ENCODE results near the gene CHST6. TPM values are rescaled to one million over a fixed set of nuclear protein-coding genes. Genes with fewer than 3 reads are reported as not detected.
"Not testable (repeated sequence)": the region's sequence is repeated elsewhere in the genome, so short reads cannot be mapped to it uniquely, and the experiment has no call there.

The CHST6 gene
- total RNA-seq, 4 donors from 2014 or later = 0.13 to 0.29 (median 0.22) TPM; not detected in 1

- TF ChIP-seq CTCF (IDR thresholded peaks at IDR 0.05) (no peak), POLR2A (IDR thresholded peaks at IDR 0.05) (no peak)
- Histone ChIP-seq H3K4me3 (replicated peaks in 1 of 3) (no peak overlapping the region), H3K27ac (no peak overlapping the region), H3K9me3 (no peaks in the 10 kb centered on the region), H3K36me3 (no peaks in the 10 kb centered on the region), H3K27me3 (no peaks in the 10 kb centered on the region), H3K4me1 (peaks cover 9 to 10% of the 10 kb centered on the region in 2 donors)
- WGBS, 2 donors = 97 to 98% methylated on average over 11 of the region's 11 CpGs
- intact Hi-C loops (cut with DNase I) = loop anchor here (10.0 kb wide), 1 partner anchor 51 kb away; the partner anchor contains the start of gene GABARAPL2
- DNase-seq = no peak
Observed at GRCh38 chr16:75514296-75514695, 19.1 kb upstream of the CHST6 start.

GRCh38 chr16:75506574-75506973 lies 11.3 kb upstream of the CHST6 start:
- 58% methylated on average over 7 of the region's 7 CpGs for WGBS, 2 donors
- no peak overlapping the region for H3K27ac ChIP-seq
- intact Hi-C loops (cut with DNase I) = no loop called here
- no peaks in the 10 kb centered on the region for H3K36me3 ChIP-seq
- TF ChIP-seq POLR2A (IDR thresholded peaks at IDR 0.05) (no peak), CTCF (IDR thresholded peaks at IDR 0.05) (no peak)
- H3K4me3 ChIP-seq (replicated peaks in 1 of 3) = no peak overlapping the region
- no peaks in the 10 kb centered on the region for H3K9me3 ChIP-seq
- no peaks in the 10 kb centered on the region for H3K4me1 ChIP-seq
- no peak for DNase-seq
- no peaks in the 10 kb centered on the region for H3K27me3 ChIP-seq

DNA sequence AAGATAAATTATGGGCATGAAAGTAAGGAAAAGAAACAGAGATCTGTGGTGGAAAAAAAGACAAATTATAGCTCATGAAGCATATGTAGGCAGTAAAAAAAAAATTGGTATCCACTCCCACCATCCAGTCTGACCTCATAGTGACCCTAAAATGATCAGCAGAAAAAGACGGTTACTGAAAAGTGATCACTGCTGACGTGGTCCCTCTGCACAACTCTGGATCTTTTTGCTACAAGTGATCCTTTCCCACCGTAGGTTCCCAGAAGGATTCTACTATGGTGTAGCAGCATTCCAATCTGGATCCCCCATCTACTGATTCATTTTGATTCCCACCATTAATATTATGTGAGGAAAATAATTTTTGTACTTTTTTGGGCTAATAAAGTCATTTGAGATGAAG lies 10.9 kb upstream of the CHST6 start:
- TF ChIP-seq CTCF (IDR thresholded peaks at IDR 0.05) = no peak
- no peak for TF ChIP-seq POLR2A (IDR thresholded peaks at IDR 0.05)
- H3K27ac ChIP-seq = no peak overlapping the region

DNA sequence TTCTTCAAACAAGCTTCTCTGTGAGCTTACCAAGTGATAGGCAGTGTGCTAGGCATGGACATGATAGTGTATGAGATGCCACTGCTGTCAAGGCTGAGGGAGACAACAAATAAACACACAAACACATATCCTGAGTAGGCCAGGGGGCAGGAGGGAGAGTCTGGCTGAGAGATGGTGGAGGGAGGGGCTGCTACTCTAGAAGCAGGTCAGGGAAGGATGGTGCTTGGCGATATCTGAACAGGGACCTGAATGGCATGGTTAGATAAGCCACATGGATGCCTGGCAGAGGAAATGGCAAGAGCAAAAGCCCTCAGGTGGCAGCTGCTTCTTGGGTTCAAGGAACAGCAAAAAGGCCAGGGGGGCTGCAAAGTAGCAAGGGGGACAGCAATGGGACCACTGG lies 8.6 kb upstream of the CHST6 start:
- no peaks in the 10 kb centered on the region for H3K9me3 ChIP-seq
- TF ChIP-seq CTCF (IDR thresholded peaks at IDR 0.05) (no peak), POLR2A (IDR thresholded peaks at IDR 0.05) (no peak)
- H3K4me1 ChIP-seq = no peaks in the 10 kb centered on the region
- no peak overlapping the region for H3K27ac ChIP-seq
- intact Hi-C loops (cut with DNase I) = no loop called here
- no peaks in the 10 kb centered on the region for H3K36me3 ChIP-seq
- 78 to 90% methylated on average over 1 of the region's 1 CpG for whole genome bisulfite sequencing, 2 donors
- H3K27me3 ChIP-seq = no peaks in the 10 kb centered on the region
- no peak for DNase-seq
- H3K4me3 ChIP-seq (replicated peaks in 1 of 3) = no peak overlapping the region

More for the DNA sequence above, 10.9 kb upstream of the CHST6 start:
- Histone ChIP-seq H3K36me3 (no peaks in the 10 kb centered on the region), H3K9me3 (no peaks in the 10 kb centered on the region), H3K27me3 (no peaks in the 10 kb centered on the region), H3K4me1 (no peaks in the 10 kb centered on the region), H3K4me3 (replicated peaks in 1 of 3) (no peak overlapping the region)
- WGBS, 2 donors = 82 to 90% methylated on average over 3 of the region's 3 CpGs
- intact Hi-C loops (cut with DNase I) = no loop called here
- DNase-seq = no peak

- intact Hi-C loops (cut with DNase I) = no loop called here
- Histone ChIP-seq H3K27me3 (no peaks in the 10 kb centered on the region), H3K36me3 (no peaks in the 10 kb centered on the region), H3K27ac (no peak overlapping the region), H3K4me3 (replicated peaks in 1 of 3) (no peak overlapping the region), H3K9me3 (no peaks in the 10 kb centered on the region), H3K4me1 (peaks cover 0 to 3% of the 10 kb centered on the region in 2 donors)
- TF ChIP-seq CTCF (IDR thresholded peaks at IDR 0.05) = no peak
- TF ChIP-seq POLR2A (IDR thresholded peaks at IDR 0.05) = no peak
- DNase-seq = no peak
- 92 to 97% methylated on average over 4 of the region's 4 CpGs for WGBS, 2 donors
Observed at GRCh38 chr16:75502916-75503605, 7.8 kb upstream of the CHST6 start.

- WGBS, 2 donors = 46 to 54% methylated on average over 6 of the region's 6 CpGs
- DNase-seq; H3K36me3 ChIP-seq; H3K27ac ChIP-seq; H3K9me3 ChIP-seq; H3K27me3 ChIP-seq; intact Hi-C loops (cut with DNase I); H3K4me1 ChIP-seq; H3K4me3 ChIP-seq (replicated peaks in 1 of 3): not testable (repeated sequence)
Observed at GRCh38 chr16:75501820-75502219, 6.6 kb upstream of the CHST6 start.
